GM23338 (cell line): ENCODE data around the gene NSD2. TPM values are rescaled to one million over a fixed set of nuclear protein-coding genes. Genes with fewer than 3 reads are reported as not detected.

Experiments
- ATAC-seq: fragments of 200-7000 bp; cut with Tn5 transposase; 3 replicates; pipeline ENCODE4 v1.9.1; 2020
- DNase-seq: peaks from one replicate; pipeline ENCODE4 v3.0.0-alpha.2; 2015; ENCODE audit warnings: low spot score
- H2AFZ ChIP-seq: fragments of 200-600 bp; sonication (generic); 2 replicates; pipeline ENCODE4 v1.8.0; 2016; ENCODE audit warnings: antibody characterized with exemption, mild to moderate bottlenecking, moderate library complexity
- H3F3A ChIP-seq: fragments of 200-600 bp; sonication (generic); replicated peaks from 2 replicates; pipeline ENCODE4 v1.8.0; 2017; ENCODE audit warnings: antibody characterized with exemption, mixed run types, low read depth
- H3K27ac ChIP-seq: fragments of 200-600 bp; sonication (generic); 2 replicates; pipeline ENCODE4 v1.6.1; 2016; ENCODE audit warnings: low read depth
- H3K27me3 ChIP-seq: fragments of 200-600 bp; sonication (generic); 2 replicates; pipeline ENCODE4 v1.8.0; 2016; ENCODE audit warnings: mild to moderate bottlenecking, mixed run types, moderate library complexity; ENCODE audit not compliant: insufficient read depth
- H3K36me3 ChIP-seq: fragments of 200-600 bp; sonication (generic); 2 replicates; pipeline ENCODE4 v1.8.0; 2016; ENCODE audit warnings: mild to moderate bottlenecking; ENCODE audit not compliant: insufficient read depth
- H3K4me1 ChIP-seq: fragments of 200-600 bp; sonication (generic); 2 replicates; pipeline ENCODE4 v1.8.0; 2016; ENCODE audit warnings: mild to moderate bottlenecking, moderate library complexity; ENCODE audit not compliant: insufficient read depth
- H3K4me2 ChIP-seq: fragments of 200-600 bp; sonication (generic); 2 replicates; pipeline ENCODE4 v1.7.1; 2017; ENCODE audit warnings: mixed run types
- H3K4me3 ChIP-seq: fragments of 200-600 bp; sonication (generic); 2 replicates; pipeline ENCODE4 v1.6.1; 2016; ENCODE audit warnings: mixed run types
- H3K79me2 ChIP-seq: fragments of 200-600 bp; sonication (generic); replicated peaks from 2 replicates; pipeline ENCODE4 v1.8.0; 2017; ENCODE audit warnings: mild to moderate bottlenecking; ENCODE audit not compliant: insufficient read depth
- H3K9me2 ChIP-seq: fragments of 200-600 bp; sonication (generic); 2 replicates; pipeline ENCODE4 v1.8.0; 2017; ENCODE audit not compliant: insufficient read depth
- H4K20me1 ChIP-seq: fragments of 200-600 bp; sonication (generic); replicated peaks from 2 replicates; pipeline ENCODE4 v1.8.0; 2017; ENCODE audit warnings: mild to moderate bottlenecking; ENCODE audit not compliant: insufficient read depth
- H3K27ac Mint-ChIP-seq: 2 replicates; pipeline ENCODE4 v1.8.0; 2020; ENCODE audit warnings: inconsistent platforms, mild to moderate bottlenecking, moderate library complexity, mixed read lengths
- H3K27me3 Mint-ChIP-seq: 3 replicates; pipeline ENCODE4 v1.8.0; 2022; ENCODE audit warnings: low read depth, mild to moderate bottlenecking, moderate library complexity, mixed read lengths, inconsistent platforms; ENCODE audit not compliant: insufficient read depth, poor library complexity
- H3K36me3 Mint-ChIP-seq: 3 replicates; pipeline ENCODE4 v1.8.0; 2021; ENCODE audit warnings: low read depth, mild to moderate bottlenecking, inconsistent platforms, moderate library complexity, mixed read lengths
- H3K4me1 Mint-ChIP-seq: 3 replicates; pipeline ENCODE4 v1.8.0; 2020; ENCODE audit warnings: mild to moderate bottlenecking, inconsistent platforms, mixed read lengths
- H3K4me3 Mint-ChIP-seq: 3 replicates; pipeline ENCODE4 v1.8.0; 2021; ENCODE audit warnings: moderate library complexity, mild to moderate bottlenecking, inconsistent platforms, mixed read lengths
- H3K9me3 Mint-ChIP-seq: 3 replicates; pipeline ENCODE4 v1.8.0; 2020; ENCODE audit warnings: moderate library complexity, mild to moderate bottlenecking, inconsistent platforms, mixed read lengths
- CREB1 ChIP-seq: fragments of 250-450 bp; sonication (Bioruptor Pico); IDR thresholded peaks from 2 replicates; pipeline ENCODE4 v1.5.0; 2020; ENCODE audit warnings: low read depth, mild to moderate bottlenecking, moderate library complexity
- EZH2phosphoT487 ChIP-seq: fragments of 200-600 bp; sonication (generic); IDR thresholded peaks from one replicate; pipeline ENCODE4 v1.8.1; 2018; ENCODE audit warnings: antibody characterized with exemption; ENCODE audit not compliant: unreplicated experiment
- NANOG ChIP-seq: IDR thresholded peaks from 2 replicates; pipeline ENCODE4 v1.6.1; 2016; ENCODE audit warnings: antibody characterized with exemption, borderline replicate concordance
- STAT1 ChIP-seq: IDR thresholded peaks from one replicate; pipeline ENCODE4 v1.6.1; 2016; ENCODE audit warnings: antibody characterized with exemption; ENCODE audit not compliant: unreplicated experiment
- ZNF114 ChIP-seq: fragments of 250-450 bp; sonication (Bioruptor Pico); IDR thresholded peaks from 2 replicates; pipeline ENCODE4 v1.5.0; 2020; ENCODE audit warnings: mild to moderate bottlenecking, moderate library complexity
- ZNF331 ChIP-seq: fragments of 250-450 bp; sonication (Bioruptor Pico); IDR thresholded peaks from 2 replicates; pipeline ENCODE4 v1.5.0; 2020; ENCODE audit warnings: low read depth, mild to moderate bottlenecking, moderate library complexity
- polyA plus RNA-seq: library from polyadenylated mRNA; unstranded; fragments of >200 nt; fragmentation: Nextera tagmentation; extraction: Ambion mirVana; gene quantifications from 2 replicates; pipeline ENCODE4 v1.2.1, GENCODE V29; 2016
- total RNA-seq: library from RNA; depleted of rRNA; stranded (reverse); fragments of >200 nt; shearing (Covaris generic); gene quantifications from 2 replicates; pipeline ENCODE4 v1.2.3, GENCODE V29; 2014
- TF ChIP-seq, protein P1 (sequence below): IDR thresholded peaks from one replicate; pipeline ENCODE4 v1.6.1; 2018; ENCODE audit warnings: antibody characterized with exemption; ENCODE audit not compliant: unreplicated experiment
- TF ChIP-seq, protein P2 (sequence below), 2 experiments: fragments of 200-600 bp in 1 of 2; sonication (generic) in 1 of 2; conservative IDR thresholded peaks; 2 replicates each; pipeline versions ENCODE4 v1.5.1 to v1.6.1; 2016 to 2017; ENCODE audit warnings: antibody characterized with exemption in 2 of 2, low read depth in 2 of 2, mild to moderate bottlenecking in 2 of 2, moderate library complexity in 1 of 2
- TF ChIP-seq, protein P3 (sequence below): IDR thresholded peaks from 2 replicates; pipeline ENCODE4 v1.6.1; 2016; ENCODE audit warnings: antibody characterized with exemption
- TF ChIP-seq, protein P4 (sequence below): fragments of 250-450 bp; sonication (Bioruptor Pico); IDR thresholded peaks from 2 replicates; pipeline ENCODE4 v1.5.0; 2020; ENCODE audit warnings: mild to moderate bottlenecking, moderate library complexity

The NSD2 gene
- total and polyA plus RNA-seq, 2 experiments from 2014 or later = 33.5 to 84.4 TPM

DNA sequence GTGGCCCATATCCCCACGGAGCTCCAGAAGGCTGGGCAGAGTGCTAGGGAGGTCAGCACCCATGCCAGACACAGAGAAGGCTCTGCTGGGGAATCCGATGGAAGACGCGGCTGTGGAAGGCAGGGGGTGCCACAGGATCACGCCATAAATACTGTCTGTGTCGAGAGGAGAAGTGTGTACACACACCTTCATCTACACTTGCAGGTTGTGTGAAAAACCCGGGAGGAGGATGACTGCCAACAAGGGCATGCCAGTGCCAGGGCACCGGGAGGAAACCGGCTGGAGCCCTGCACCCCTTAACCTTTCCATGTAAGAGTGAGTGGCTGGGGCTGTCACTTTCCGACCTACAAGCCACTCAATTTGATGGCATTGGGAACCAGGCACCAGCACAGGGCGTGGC is 46.4 kb upstream of the NSD2 start (continued):
- TF ChIP-seq, protein P1, sequence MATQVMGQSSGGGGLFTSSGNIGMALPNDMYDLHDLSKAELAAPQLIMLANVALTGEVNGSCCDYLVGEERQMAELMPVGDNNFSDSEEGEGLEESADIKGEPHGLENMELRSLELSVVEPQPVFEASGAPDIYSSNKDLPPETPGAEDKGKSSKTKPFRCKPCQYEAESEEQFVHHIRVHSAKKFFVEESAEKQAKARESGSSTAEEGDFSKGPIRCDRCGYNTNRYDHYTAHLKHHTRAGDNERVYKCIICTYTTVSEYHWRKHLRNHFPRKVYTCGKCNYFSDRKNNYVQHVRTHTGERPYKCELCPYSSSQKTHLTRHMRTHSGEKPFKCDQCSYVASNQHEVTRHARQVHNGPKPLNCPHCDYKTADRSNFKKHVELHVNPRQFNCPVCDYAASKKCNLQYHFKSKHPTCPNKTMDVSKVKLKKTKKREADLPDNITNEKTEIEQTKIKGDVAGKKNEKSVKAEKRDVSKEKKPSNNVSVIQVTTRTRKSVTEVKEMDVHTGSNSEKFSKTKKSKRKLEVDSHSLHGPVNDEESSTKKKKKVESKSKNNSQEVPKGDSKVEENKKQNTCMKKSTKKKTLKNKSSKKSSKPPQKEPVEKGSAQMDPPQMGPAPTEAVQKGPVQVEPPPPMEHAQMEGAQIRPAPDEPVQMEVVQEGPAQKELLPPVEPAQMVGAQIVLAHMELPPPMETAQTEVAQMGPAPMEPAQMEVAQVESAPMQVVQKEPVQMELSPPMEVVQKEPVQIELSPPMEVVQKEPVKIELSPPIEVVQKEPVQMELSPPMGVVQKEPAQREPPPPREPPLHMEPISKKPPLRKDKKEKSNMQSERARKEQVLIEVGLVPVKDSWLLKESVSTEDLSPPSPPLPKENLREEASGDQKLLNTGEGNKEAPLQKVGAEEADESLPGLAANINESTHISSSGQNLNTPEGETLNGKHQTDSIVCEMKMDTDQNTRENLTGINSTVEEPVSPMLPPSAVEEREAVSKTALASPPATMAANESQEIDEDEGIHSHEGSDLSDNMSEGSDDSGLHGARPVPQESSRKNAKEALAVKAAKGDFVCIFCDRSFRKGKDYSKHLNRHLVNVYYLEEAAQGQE = no peak
- no peak for TF ChIP-seq CREB1 (CRISPR knock-in tag)
- TF ChIP-seq, protein P2, sequence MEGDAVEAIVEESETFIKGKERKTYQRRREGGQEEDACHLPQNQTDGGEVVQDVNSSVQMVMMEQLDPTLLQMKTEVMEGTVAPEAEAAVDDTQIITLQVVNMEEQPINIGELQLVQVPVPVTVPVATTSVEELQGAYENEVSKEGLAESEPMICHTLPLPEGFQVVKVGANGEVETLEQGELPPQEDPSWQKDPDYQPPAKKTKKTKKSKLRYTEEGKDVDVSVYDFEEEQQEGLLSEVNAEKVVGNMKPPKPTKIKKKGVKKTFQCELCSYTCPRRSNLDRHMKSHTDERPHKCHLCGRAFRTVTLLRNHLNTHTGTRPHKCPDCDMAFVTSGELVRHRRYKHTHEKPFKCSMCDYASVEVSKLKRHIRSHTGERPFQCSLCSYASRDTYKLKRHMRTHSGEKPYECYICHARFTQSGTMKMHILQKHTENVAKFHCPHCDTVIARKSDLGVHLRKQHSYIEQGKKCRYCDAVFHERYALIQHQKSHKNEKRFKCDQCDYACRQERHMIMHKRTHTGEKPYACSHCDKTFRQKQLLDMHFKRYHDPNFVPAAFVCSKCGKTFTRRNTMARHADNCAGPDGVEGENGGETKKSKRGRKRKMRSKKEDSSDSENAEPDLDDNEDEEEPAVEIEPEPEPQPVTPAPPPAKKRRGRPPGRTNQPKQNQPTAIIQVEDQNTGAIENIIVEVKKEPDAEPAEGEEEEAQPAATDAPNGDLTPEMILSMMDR (conservative IDR thresholded peaks at IDR 0.05; ENCODE audit: low read depth in 2 of 2) = no peak
- TF ChIP-seq NANOG = no peak
- TF ChIP-seq EZH2phosphoT487 = no peak
- TF ChIP-seq, protein P3, sequence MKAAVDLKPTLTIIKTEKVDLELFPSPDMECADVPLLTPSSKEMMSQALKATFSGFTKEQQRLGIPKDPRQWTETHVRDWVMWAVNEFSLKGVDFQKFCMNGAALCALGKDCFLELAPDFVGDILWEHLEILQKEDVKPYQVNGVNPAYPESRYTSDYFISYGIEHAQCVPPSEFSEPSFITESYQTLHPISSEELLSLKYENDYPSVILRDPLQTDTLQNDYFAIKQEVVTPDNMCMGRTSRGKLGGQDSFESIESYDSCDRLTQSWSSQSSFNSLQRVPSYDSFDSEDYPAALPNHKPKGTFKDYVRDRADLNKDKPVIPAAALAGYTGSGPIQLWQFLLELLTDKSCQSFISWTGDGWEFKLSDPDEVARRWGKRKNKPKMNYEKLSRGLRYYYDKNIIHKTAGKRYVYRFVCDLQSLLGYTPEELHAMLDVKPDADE = no peak

DNA sequence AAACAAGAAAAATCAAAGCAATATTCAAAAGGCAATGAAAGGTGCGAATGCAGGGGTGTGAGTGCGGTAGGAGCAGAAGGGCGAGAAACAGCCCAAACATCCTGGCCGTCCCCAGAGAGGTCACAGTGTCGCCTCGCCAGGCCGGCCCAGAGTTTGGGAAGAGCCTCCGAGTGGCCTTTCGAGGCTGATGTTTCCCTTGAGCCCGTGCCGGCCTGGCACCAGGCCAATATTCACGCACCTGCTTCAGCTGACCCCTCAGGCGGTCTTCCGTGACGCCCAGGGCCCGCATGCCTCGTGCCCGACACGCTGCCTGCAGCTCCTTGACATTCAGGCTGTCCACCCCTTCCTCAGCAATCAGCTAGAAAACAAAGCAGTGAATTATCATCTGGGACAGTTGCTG is 45.9 kb upstream of the NSD2 start:
- H3K9me2 ChIP-seq = no peaks in the 10 kb centered on the region
- no peak overlapping the region for H3K4me3 ChIP-seq
- Mint-ChIP-seq H3K27ac (no peak overlapping the region), H3K4me1 (peaks cover 10% of the 10 kb centered on the region), H3K27me3 (peaks cover 16% of the 10 kb centered on the region), H3K36me3 (peaks cover 56% of the 10 kb centered on the region), H3K9me3 (peaks cover 14% of the 10 kb centered on the region), H3K4me3 (no peak overlapping the region; the same call in 2 of the 3 replicates)
- H2AFZ ChIP-seq = no peak overlapping the region
- no peaks in the 10 kb centered on the region; the same call in 1 of the 2 replicates for H3F3A ChIP-seq
- no peaks in the 10 kb centered on the region for H3K27me3 ChIP-seq
- peaks cover 5% of the 10 kb centered on the region for H3K36me3 ChIP-seq
- no peaks in the 10 kb centered on the region for H3K79me2 ChIP-seq
- H3K27ac ChIP-seq = no peak overlapping the region
- H3K4me2 ChIP-seq = no peak overlapping the region
- ATAC-seq = no peak
- peaks cover 2% of the 10 kb centered on the region; the same call in 1 of the 2 replicates for H4K20me1 ChIP-seq
- no peak for DNase-seq
- no peaks in the 10 kb centered on the region for H3K4me1 ChIP-seq
- TF ChIP-seq, protein P3 = no peak
- TF ChIP-seq ZNF114 (CRISPR knock-in tag) = no peak
- no peak for TF ChIP-seq STAT1
- TF ChIP-seq EZH2phosphoT487 = no peak
- TF ChIP-seq, protein P4, sequence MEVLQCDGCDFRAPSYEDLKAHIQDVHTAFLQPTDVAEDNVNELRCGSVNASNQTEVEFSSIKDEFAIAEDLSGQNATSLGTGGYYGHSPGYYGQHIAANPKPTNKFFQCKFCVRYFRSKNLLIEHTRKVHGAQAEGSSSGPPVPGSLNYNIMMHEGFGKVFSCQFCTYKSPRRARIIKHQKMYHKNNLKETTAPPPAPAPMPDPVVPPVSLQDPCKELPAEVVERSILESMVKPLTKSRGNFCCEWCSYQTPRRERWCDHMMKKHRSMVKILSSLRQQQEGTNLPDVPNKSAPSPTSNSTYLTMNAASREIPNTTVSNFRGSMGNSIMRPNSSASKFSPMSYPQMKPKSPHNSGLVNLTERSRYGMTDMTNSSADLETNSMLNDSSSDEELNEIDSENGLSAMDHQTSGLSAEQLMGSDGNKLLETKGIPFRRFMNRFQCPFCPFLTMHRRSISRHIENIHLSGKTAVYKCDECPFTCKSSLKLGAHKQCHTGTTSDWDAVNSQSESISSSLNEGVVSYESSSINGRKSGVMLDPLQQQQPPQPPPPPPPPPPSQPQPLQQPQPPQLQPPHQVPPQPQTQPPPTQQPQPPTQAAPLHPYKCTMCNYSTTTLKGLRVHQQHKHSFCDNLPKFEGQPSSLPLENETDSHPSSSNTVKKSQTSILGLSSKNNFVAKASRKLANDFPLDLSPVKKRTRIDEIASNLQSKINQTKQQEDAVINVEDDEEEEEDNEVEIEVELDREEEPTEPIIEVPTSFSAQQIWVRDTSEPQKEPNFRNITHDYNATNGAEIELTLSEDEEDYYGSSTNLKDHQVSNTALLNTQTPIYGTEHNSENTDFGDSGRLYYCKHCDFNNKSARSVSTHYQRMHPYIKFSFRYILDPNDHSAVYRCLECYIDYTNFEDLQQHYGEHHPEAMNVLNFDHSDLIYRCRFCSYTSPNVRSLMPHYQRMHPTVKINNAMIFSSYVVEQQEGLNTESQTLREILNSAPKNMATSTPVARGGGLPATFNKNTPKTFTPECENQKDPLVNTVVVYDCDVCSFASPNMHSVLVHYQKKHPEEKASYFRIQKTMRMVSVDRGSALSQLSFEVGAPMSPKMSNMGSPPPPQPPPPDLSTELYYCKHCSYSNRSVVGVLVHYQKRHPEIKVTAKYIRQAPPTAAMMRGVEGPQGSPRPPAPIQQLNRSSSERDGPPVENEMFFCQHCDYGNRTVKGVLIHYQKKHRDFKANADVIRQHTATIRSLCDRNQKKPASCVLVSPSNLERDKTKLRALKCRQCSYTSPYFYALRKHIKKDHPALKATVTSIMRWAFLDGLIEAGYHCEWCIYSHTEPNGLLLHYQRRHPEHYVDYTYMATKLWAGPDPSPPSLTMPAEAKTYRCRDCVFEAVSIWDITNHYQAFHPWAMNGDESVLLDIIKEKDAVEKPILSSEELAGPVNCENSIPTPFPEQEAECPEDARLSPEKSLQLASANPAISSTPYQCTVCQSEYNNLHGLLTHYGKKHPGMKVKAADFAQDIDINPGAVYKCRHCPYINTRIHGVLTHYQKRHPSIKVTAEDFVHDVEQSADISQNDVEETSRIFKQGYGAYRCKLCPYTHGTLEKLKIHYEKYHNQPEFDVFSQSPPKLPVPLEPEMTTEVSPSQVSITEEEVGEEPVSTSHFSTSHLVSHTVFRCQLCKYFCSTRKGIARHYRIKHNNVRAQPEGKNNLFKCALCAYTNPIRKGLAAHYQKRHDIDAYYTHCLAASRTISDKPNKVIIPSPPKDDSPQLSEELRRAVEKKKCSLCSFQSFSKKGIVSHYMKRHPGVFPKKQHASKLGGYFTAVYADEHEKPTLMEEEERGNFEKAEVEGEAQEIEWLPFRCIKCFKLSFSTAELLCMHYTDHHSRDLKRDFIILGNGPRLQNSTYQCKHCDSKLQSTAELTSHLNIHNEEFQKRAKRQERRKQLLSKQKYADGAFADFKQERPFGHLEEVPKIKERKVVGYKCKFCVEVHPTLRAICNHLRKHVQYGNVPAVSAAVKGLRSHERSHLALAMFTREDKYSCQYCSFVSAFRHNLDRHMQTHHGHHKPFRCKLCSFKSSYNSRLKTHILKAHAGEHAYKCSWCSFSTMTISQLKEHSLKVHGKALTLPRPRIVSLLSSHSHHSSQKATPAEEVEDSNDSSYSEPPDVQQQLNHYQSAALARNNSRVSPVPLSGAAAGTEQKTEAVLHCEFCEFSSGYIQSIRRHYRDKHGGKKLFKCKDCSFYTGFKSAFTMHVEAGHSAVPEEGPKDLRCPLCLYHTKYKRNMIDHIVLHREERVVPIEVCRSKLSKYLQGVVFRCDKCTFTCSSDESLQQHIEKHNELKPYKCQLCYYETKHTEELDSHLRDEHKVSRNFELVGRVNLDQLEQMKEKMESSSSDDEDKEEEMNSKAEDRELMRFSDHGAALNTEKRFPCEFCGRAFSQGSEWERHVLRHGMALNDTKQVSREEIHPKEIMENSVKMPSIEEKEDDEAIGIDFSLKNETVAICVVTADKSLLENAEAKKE = no peak
- no peak for TF ChIP-seq ZNF331 (CRISPR knock-in tag)
- TF ChIP-seq NANOG = no peak
